HG03039 (cell line): Measurements from ENCODE around the gene NKPD1.
"Not testable (repeated sequence)": the region's sequence is repeated elsewhere in the genome, so short reads cannot be mapped to it uniquely, and the experiment has no call there.

Experiments used
- ATAC-seq: cut with Tn5 transposase; IDR thresholded peaks from one replicate; pipeline ENCODE4 v1.9.1; 2021; ENCODE audit warnings: mild to moderate bottlenecking, moderate library complexity; ENCODE audit not compliant: unreplicated experiment

NKPD1 gene

GRCh38 chr19:45121827-45122345 is 38.9 kb downstream of the NKPD1 start:
- ATAC-seq = no peak

DNA sequence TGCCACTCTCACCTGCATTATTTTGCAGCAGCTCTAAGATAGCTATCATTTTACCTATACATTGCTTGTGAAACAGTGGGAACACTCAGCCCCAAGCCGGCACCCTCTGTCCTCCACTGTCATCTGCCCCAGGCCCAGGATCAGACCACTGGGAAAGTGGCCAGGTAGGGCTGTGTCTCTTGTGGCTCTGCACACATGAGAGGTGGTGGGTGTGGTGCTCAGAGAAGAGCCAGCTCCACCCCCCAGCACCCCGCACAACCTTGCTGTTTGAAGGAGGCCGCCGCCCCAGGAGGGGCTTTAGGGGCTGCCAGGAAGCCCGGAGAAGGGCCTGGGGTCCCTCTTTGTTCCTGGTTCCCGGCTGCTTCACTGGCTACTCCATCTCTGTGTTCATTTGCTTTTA is 41.2 kb downstream of the NKPD1 start:
- no peak for ATAC-seq

GRCh38 chr19:45118591-45119355 is 42.0 kb downstream of the NKPD1 start:
- ATAC-seq = not testable (repeated sequence)

- ATAC-seq = no peak
These were observed 42.7 kb downstream of the NKPD1 start for GRCh38 chr19:45118106-45118505.

DNA sequence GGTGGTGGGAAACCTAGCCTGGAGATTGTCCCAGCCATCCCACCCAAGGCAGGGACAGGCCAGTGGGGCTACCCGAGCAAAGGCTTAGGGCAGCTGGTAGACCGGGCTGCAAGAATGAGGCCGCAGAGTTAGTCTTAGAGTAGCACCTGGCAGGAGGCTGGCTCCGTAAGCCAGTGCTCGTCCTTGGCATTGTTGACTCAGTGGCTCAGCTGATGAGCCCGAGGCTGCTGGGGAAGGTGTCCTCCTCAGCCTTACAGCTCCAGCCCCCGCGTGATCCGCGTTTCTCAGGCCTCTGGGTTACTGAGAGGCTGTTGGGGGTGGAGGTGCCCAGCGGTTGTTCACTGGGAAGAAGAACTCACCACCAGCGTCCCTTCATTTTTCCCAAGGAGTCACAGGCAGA is 43.1 kb downstream of the NKPD1 start:
- ATAC-seq = no peak

DNA sequence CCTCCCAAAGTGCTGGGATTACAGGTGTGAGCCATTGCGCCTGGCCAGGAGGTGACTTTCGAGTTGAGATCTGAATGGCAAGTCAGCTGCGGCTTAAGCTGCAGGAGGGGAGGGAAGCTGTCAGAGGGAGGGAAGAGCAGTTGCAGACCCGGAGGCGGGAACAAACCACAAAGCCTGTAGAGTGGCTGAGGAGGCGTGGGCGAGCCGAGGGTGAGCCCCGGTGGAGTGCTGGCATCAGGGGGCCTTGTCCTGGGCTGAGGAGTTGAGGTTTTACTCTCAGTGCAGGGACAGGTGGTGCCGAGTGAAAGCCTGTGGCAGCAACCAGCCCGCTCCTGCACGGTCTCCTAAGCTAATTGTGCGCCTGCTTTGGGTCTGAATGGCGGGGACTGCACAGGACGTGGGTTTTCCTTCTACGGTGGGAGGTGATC is 43.6 kb downstream of the NKPD1 start:
- no peak for ATAC-seq

- no peak for ATAC-seq
These were observed 44.8 kb downstream of the NKPD1 start for GRCh38 chr19:45115809-45116615.

DNA sequence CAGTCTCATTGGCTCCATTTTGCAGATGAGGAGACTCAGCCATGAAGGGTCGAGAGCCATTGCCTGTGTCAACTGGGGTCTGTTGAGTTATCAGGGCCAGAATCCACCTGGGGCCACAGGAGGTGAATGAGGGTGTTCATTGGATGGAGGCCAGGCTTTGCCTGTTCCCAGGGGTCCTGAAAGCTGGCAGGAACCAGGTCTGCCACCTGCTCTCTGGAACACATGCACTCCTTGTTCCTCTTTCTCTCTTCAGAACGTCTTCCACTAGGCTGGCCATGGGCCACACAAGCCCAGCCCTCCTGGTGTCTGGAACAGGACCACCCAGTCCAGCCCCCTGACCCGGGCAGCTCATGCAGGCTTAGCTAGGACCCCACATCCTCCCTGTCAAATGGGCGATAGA is 46.7 kb downstream of the NKPD1 start:
- ATAC-seq = no peak

DNA sequence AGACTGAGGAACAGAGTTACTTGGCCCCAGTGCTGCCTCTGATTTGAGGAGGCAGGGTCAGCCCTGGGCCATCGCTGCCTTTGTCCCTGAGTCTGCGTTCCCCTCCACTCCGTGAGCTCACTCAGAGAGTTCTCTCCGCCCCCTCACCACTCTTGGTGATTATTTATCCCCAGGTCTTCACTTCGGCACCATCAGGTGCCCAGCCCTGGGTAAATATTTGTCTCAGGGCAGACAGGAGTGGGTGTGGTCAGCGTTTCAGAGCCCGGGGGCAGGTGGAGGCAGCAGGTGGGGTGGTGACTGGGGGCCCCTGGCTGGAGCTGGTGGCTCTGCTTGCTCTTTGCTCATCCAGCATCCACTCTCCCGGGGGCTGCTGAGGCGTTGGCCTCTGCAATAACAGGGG is 47.2 kb downstream of the NKPD1 start:
- no peak for ATAC-seq

GRCh38 chr19:45112111-45112827 is 48.5 kb downstream of the NKPD1 start:
- ATAC-seq = no peak
